Measurements from ENCODE around the gene CADM1. TPM values are rescaled to one million over a fixed set of nuclear protein-coding genes. Genes with fewer than 3 reads are reported as not detected.
A peak's percentile ranks its signal among the peaks of the same experiment; 100 is the strongest.

CADM1 gene
- total and polyA plus RNA-seq, 2 experiments from 2014 or later = 48.4 to 54.3 TPM

DNA sequence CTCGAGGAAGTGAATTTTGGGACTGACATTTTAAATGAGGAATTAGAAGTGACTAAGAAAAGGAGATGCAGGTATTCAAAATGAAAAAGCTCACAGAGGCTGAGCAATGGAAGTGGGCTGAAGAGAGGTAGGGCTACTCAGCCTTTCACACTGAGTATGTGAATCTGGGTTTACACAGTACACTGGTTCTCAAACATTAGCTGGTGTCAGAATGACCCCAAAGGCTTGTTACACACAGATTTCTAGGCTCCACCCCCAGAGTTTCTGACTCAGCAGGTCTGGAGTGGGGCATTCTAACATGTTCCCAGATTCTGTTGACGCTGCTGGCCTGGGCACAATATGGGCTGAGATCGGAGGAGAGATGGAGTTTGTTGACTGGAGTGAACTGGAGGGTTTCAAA, 32.8 kb downstream of the CADM1 start:
- peak; percentile 49 for DNase-seq (ENCODE audit: low spot score)
- 81% methylated on average over 3 of the region's 3 CpGs for WGBS (ENCODE audit: low lambda C conversion rate, missing lambda C conversion rate)
- Histone ChIP-seq H3K36me3 (replicated peaks; ENCODE audit: insufficient read depth, low read depth) (no peaks in the 10 kb centered on the region), H3K9me3 (ENCODE audit: low read depth) (no peaks in the 10 kb centered on the region), H3K9me2 (replicated peaks; ENCODE audit: insufficient read depth) (no peaks in the 10 kb centered on the region), H4K20me1 (ENCODE audit: insufficient read depth, poor library complexity, severe bottlenecking) (no peaks in the 10 kb centered on the region), H3K79me2 (peaks cover 6% of the 10 kb centered on the region), H3K27me3 (no peaks in the 10 kb centered on the region), H3K4me1 (ENCODE audit: insufficient read depth) (no peaks in the 10 kb centered on the region), H3K27ac (no peak overlapping the region), H3K4me2 (no peak overlapping the region), H2AFZ (no peak overlapping the region), H3K4me3 (no peak overlapping the region)
- no peak for TF ChIP-seq EZH2 (IDR thresholded peaks at IDR 0.05; ENCODE audit: borderline replicate concordance)
- no peak for TF ChIP-seq CTCF (IDR thresholded peaks at IDR 0.05; ENCODE audit: poor library complexity)

DNA sequence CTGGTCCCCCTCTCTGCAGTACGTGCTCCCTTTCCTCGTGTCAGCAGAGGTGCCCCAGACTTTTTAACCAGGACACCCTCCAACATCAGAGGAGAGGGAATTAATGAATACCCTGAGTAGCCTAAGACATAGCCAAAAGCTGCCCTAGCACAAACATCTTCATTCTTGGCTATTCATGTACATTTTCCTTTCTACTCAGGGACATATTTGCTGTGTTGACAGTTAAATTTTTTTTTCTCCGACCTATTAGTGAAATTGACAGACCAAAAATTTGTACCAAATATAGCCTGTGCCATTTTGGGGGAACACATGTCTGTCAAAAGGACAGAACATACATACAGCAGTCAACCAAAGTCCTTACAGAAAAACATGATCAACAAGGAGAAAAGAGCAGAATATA, 33.3 kb downstream of the CADM1 start:
- peaks cover 8% of the 10 kb centered on the region for H3K79me2 ChIP-seq
- no peak for DNase-seq (ENCODE audit: low spot score)
- 97% methylated on average over 3 of the region's 3 CpGs for WGBS (ENCODE audit: low lambda C conversion rate, missing lambda C conversion rate)

DNA sequence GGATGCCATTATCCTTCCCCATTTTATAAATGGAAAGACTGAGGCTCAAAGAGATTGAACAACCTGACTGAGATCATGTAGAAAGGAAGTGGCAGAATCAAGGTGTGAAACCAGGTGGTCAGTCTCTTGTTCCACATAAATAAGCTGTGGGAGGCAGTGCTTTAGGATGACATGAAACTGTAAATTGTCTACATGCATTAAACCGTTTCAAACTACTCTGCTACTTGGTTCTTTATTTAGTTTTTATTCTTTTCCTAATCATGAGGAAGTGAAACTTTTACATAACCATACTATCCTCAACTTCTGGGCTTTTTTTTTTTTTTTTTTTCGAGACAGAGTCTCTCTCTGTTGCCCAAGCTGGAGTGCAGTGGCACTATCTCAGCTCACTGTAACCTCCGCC, 34.9 kb downstream of the CADM1 start:
- DNase-seq (ENCODE audit: low spot score) = no peak
- WGBS (ENCODE audit: low lambda C conversion rate, missing lambda C conversion rate) = 91% methylated on average over 3 of the region's 3 CpGs
- Histone ChIP-seq H3K4me3 (no peak overlapping the region), H3K27ac (no peak overlapping the region), H2AFZ (no peak overlapping the region), H3K36me3 (replicated peaks; ENCODE audit: insufficient read depth, low read depth) (no peaks in the 10 kb centered on the region), H3K4me2 (no peak overlapping the region), H3K9me3 (ENCODE audit: low read depth) (no peaks in the 10 kb centered on the region), H3K9me2 (replicated peaks; ENCODE audit: insufficient read depth) (no peaks in the 10 kb centered on the region), H3K27me3 (no peaks in the 10 kb centered on the region), H3K4me1 (ENCODE audit: insufficient read depth) (no peaks in the 10 kb centered on the region), H4K20me1 (ENCODE audit: insufficient read depth, poor library complexity, severe bottlenecking) (no peaks in the 10 kb centered on the region), H3K79me2 (peaks cover 12% of the 10 kb centered on the region)
- TF ChIP-seq CTCF (IDR thresholded peaks at IDR 0.05; ENCODE audit: poor library complexity) = no peak
- no peak for TF ChIP-seq EZH2phosphoT487 (IDR thresholded peaks at IDR 0.05; ENCODE audit: low read depth, severe bottlenecking, unreplicated experiment)
- TF ChIP-seq EZH2 (IDR thresholded peaks at IDR 0.05; ENCODE audit: borderline replicate concordance) = no peak

More for the DNA sequence above, 33.3 kb downstream of the CADM1 start:
- TF ChIP-seq EZH2phosphoT487 (IDR thresholded peaks at IDR 0.05; ENCODE audit: low read depth, severe bottlenecking, unreplicated experiment) (no peak), EZH2 (IDR thresholded peaks at IDR 0.05; ENCODE audit: borderline replicate concordance) (no peak), CTCF (IDR thresholded peaks at IDR 0.05; ENCODE audit: poor library complexity) (no peak)
- H3K9me2 ChIP-seq (replicated peaks; ENCODE audit: insufficient read depth) = no peaks in the 10 kb centered on the region
- H3K27ac ChIP-seq = no peak overlapping the region
- no peaks in the 10 kb centered on the region for H3K36me3 ChIP-seq (replicated peaks; ENCODE audit: insufficient read depth, low read depth)
- H3K27me3 ChIP-seq = no peaks in the 10 kb centered on the region
- H3K4me3 ChIP-seq = no peak overlapping the region
- H4K20me1 ChIP-seq (ENCODE audit: insufficient read depth, poor library complexity, severe bottlenecking) = no peaks in the 10 kb centered on the region
- no peak overlapping the region for H2AFZ ChIP-seq
- no peaks in the 10 kb centered on the region for H3K4me1 ChIP-seq (ENCODE audit: insufficient read depth)
- H3K9me3 ChIP-seq (ENCODE audit: low read depth) = no peaks in the 10 kb centered on the region
- H3K4me2 ChIP-seq = no peak overlapping the region

DNA sequence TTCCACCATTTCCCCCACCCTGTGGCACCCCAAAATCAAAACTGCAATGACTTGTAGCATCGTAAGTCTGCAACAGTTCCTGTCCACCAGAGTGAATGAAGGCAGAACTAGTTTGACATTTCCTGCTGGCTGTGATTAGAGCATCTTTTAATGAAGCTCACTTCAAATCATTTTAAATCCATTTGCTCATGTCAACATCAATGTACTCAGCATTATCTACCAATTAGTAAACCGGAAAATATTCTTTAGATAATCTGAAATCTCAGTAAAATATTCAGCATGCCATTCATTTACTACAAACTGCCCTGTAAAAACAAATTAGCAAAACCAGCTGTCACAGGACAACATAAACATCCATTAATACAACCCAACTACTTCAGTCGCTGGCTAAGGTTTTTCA, 38.1 kb downstream of the CADM1 start:
- H3K9me3 ChIP-seq (ENCODE audit: low read depth) = no peaks in the 10 kb centered on the region
- no peak overlapping the region for H3K27ac ChIP-seq
- H3K4me1 ChIP-seq (ENCODE audit: insufficient read depth) = no peaks in the 10 kb centered on the region
- no peaks in the 10 kb centered on the region for H3K36me3 ChIP-seq (replicated peaks; ENCODE audit: insufficient read depth, low read depth)
- WGBS (ENCODE audit: low lambda C conversion rate, missing lambda C conversion rate) = 74% methylated on average over 3 of the region's 3 CpGs
- TF ChIP-seq CTCF (IDR thresholded peaks at IDR 0.05; ENCODE audit: poor library complexity) (no peak), EZH2 (IDR thresholded peaks at IDR 0.05; ENCODE audit: borderline replicate concordance) (no peak), EZH2phosphoT487 (IDR thresholded peaks at IDR 0.05; ENCODE audit: low read depth, severe bottlenecking, unreplicated experiment) (no peak)
- H3K4me2 ChIP-seq = no peak overlapping the region
- DNase-seq (ENCODE audit: low spot score) = no peak
- no peaks in the 10 kb centered on the region for H3K9me2 ChIP-seq (replicated peaks; ENCODE audit: insufficient read depth)
- H3K79me2 ChIP-seq = peaks cover 6% of the 10 kb centered on the region
- no peak overlapping the region for H2AFZ ChIP-seq
- H3K4me3 ChIP-seq = no peak overlapping the region
- H4K20me1 ChIP-seq (ENCODE audit: insufficient read depth, poor library complexity, severe bottlenecking) = no peaks in the 10 kb centered on the region
- H3K27me3 ChIP-seq = no peaks in the 10 kb centered on the region
